GDM1 (cell line): Measurements from ENCODE around the gene FZD4.
"Not testable (repeated sequence)": the region's sequence is repeated elsewhere in the genome, so short reads cannot be mapped to it uniquely, and the experiment has no call there.

Experiments
- DNase-seq: peaks from one replicate; lab custom pipeline; 2025; lab: John Stamatoyannopoulos, UW

FZD4 gene

DNA sequence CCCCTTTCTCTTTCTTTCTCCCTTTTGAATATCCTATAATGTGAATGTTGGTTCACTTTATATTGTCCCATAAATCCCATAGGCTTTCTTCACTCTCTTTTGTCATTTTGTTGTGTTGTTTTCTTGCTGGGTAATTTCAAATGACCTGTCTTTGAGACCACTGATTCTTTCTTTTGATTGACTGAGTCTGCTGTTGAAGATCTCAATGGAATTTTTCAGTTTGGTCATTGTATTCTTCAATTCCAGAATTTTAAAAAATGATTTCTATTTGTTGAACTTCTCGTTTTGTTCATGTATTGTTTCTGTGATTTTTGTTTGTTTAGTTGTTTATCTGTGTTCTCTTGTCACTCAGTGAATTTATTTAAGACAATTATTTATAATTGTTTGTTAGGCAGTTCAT, 17.5 kb upstream of the FZD4 start:
- no peak for DNase-seq

DNA sequence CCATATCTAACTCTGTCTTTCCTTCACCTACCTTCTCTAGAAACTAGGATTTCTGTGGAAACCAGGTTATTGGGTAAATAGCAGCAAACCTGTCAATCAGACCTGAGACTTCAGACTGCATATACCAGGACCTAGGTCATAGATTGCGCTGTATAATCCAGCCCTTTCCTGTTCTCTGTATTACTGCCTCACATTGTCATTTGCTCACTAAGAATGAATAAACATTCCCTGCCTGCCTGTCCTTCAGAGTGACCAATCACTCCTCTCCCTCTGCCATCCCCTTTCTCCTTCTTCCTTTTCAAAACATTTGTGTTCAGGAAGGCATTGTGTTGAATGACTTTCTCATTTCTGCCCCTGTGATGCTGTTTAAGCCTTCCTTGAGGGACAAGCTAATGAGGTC, 14.1 kb upstream of the FZD4 start:
- no peak for DNase-seq

DNA sequence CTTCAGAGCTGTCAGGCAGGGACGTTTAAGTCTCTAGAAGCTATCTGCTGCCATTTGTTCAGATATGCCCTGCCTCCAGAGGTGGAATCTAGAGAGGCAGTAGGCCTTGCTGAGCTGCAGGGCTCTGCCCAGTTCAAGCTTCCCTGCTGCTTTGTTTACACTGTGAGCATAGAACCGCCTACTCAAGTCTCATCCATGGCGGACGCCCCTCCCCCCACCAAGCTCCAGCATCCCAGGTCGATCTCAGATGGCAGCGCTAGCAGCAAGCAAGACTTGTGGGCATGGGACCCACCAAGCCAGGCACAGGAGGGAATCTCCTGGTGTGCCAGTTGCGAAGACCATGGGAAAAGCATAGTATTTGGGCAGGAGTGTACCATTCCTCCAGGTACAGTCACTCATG, 12.4 kb upstream of the FZD4 start:
- not testable (repeated sequence) for DNase-seq

DNA sequence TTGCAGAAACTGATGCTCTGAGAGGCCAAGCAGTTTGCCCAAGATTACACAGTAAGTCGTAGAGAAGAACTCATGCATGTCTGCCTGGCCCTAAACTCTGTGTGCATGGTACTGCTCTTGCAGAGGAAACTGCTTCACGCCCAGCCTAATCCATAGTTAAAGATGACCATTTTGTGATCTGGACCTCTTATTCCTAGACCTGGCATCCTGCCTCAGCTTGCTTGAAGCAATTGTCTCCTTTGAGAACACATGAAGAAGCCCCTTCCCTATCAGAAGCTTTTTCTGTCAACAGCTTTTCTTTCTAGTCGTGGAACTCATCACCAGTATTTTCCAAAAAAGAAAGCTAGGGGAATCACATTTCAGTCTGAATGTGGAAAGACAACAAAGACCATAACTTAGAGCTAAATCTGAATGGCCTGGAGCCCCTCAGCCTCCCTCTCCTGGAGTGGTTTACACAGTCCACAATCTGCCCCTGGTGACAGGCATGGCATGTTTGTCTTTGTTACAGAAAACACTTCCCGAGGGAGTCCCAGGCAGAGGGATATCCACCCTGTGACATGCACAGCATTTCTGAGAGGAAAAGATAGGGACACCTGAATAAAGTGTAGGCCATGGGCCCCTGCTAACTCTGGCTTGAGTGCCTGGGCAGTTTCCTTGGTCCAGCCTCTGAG, 2.9 kb upstream of the FZD4 start:
- DNase-seq = no peak

DNA sequence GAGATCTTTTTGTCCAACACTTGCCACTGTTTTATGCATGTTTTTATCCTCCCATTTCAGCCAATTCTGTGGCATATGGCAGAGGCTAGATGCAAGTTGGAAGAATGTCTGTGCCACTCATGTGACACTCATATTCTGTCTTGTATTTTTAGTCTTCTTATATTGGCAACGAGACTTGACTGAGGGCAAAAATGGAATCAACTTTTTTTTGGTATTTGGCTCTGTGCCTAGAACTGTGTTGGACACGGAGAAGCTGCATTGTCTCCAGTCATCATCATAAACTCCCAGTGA, 1.7 kb upstream of the FZD4 start:
- DNase-seq = no peak

DNA sequence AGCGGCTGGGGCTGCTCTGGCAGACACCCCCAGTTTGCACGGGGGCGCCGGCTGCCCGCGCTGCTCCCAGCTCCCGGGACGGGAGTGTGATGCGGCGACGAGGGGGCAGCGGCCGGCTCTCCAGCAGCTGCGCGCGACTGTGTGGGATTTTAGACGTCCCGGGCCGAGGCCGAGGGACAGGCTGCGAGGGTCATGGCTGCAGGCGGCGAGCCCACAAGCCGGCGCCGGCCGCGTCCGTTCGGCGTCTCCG, 159 bp downstream of the FZD4 start:
- no peak for DNase-seq

DNA sequence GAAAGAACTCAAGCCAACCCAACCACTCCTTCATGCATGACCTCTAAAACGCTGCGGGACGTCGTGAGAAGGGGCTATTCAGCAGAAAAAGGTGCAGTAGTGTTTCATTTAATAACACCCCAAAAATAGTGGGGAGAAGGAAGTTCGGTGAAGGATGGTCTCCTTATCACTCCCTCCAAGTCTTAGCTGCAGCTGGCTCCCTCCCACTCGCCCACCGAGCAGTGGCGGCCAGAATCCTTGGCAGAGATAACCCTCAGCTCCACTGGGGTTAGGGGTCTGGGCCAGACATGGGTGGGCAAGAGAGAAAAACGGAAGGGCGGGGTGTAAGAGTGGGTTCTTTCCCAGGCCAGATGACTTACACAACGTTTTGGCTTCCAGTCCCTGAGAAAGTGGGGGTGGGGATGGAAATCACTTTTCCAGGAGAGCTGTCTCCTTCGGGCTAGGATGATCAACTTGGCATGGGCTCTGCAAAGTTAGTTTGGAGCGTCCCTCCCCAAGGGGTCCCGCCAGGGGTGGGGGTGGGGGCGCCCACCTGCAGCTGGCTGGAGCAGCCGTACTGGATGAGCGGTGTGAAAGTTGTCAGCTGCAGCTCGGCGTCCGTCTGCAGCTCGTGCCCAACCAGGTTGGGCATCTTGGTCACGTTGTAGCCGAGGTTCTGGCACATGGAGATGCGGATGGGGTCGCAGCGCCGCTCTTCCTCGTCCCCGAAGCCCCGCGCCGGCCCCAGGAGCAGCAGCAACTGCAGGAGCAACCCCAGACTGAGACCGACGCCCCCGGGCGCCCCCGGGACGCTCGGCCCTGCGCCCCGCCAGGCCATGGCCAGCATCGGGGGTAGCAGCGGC, 705 bp downstream of the FZD4 start:
- DNase-seq = no peak

DNA sequence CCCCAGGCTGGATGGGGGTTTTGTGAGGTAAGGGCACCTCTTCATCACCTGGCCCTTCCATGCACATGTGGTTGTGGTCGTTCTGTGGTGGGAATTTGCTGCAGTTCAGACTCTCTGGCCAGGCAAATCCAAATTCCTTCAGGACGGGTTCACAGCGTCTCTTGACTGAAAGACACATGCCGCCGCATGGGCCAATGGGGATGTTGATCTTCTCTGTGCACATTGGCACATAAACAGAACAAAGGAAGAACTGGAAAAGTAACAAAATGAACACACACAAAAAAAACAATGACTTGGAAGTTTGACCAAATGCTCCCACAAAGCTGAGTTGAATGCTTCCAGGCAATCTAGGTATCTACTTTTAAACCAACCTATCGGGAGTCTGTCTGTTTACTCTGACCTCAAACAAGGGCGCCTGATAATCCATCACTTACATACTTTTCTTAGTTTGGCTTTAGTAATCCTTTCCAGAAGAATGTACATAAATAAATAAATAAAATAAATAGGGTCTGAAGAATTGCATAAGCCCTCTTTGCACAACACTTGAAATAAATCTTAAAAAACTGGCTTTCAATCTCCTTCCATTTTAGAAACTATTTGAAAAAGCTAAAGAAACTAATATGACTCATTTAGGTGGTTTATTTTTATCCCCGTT, 2.8 kb downstream of the FZD4 start:
- no peak for DNase-seq

DNA sequence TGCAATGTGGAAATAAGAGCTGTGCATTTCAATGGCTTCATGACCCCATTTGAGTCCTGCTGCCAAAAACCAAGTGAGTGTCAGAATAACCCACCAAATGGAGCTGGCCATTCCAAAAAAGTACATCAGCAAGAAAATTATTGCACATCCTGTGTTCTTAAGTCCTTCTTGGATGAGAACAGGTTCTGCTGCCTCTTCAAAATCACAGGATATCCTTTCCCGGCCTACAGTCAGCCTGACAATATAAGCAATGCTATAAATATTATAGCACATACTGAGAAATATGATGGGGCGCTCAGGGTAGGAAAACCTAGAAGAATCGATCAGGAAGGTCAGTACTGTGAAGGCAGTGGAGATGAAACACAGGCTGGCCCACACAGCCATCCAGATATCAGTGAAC, 3.5 kb downstream of the FZD4 start:
- DNase-seq = no peak

DNA sequence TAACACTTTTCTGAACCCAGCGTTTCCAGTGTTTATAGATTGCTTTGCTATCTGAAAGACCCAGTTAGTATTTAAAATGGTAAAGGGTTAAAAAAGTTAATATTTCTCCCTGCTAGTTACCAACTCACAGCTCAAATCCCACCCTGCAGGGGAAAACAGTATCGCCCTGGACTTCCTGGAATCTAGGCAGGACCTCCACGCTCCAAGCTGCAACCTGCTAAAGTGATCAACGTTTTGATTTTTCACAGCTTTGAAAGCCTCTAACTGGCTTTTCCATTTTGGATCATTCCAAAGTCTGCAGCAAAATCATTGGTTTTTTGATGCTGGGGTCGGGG, 4.6 kb downstream of the FZD4 start:
- DNase-seq = no peak

DNA sequence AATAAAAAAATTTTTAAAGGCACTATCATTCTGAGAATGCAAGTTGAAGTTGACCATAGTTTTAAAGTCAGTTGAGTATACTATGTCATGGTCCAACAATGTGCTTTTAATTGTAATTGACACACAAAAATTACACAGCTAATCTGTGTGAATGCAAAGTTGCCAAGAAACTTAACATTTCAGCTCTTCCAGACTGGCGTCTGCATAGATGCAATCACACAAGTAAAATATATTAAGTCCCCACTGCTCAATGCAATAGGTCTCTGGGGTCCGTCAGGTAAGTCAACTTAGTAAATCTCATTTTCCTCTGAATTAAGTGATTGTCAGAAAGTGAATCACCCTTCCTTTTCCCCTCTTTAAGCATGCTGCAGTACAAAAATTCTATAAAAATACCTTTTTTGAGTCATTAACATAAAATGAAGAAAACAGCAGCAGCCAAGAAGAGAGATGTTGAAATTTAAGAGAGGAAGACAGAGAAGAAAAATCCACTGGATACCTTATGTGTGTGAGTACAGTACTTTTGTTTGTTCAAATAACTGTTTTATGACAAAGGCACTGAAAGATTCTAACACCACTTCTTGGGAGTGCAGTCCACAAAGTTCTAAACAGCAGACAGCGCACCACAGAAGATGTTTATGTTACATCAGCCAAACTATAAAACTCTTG, 5.1 kb downstream of the FZD4 start:
- DNase-seq = no peak

DNA sequence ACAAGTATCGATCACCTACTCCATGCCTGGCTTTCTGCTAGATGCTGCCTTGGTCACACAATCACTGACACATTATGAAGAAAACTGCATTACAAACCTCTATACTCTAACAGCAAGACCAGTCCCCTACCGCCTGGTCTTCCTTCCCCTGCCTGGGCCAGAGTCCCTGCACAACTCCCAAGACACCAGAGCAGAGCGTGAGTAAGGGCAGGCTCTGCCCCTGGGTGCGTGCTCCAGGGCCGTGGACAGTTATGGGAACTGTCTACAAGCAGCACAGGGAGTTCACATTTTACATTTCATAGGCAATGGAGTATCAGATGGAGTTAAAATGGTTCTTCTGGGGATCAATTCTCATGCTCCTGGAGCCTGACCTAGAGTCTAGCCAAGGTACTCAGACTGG, 6.5 kb downstream of the FZD4 start:
- no peak for DNase-seq

DNA sequence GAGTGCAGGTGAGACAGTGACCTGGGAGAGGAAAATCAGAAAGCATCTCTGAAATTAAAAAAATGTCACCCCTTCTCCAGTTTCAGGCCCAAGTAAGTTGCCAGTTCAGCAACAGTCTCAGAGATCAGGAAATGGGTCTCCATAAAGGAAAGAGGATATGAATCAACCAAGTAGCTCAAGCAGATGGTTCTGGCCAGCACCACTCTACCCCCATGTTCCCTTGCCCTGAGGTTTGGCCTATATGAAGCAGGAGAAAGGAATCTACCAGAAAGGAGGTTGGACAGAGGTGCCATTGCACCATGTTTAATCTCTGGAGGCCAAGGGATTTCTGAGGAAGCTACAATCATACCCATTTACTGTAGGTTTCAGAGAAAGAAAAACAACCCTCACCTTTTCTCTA, 7.7 kb downstream of the FZD4 start:
- no peak for DNase-seq

DNA sequence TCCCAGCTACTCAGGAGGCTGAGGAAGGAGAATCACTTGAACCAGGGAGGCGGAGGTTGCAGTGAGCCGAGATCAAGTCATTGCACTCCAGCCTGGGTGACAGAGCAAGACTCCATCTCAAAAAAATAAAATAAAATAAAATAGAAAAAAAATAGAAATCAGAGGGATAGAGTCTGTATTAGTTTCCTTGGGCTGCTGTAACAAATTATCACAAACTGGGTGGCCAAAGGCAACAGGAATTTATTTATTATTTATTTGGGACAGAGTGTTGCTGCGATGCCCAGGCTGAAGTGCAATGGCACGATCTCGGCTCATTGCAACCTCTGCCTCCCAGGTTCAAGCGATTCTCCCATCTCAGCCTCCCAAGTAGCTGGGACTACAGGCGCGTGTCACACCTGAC, 11.7 kb downstream of the FZD4 start:
- DNase-seq = not testable (repeated sequence)

DNA sequence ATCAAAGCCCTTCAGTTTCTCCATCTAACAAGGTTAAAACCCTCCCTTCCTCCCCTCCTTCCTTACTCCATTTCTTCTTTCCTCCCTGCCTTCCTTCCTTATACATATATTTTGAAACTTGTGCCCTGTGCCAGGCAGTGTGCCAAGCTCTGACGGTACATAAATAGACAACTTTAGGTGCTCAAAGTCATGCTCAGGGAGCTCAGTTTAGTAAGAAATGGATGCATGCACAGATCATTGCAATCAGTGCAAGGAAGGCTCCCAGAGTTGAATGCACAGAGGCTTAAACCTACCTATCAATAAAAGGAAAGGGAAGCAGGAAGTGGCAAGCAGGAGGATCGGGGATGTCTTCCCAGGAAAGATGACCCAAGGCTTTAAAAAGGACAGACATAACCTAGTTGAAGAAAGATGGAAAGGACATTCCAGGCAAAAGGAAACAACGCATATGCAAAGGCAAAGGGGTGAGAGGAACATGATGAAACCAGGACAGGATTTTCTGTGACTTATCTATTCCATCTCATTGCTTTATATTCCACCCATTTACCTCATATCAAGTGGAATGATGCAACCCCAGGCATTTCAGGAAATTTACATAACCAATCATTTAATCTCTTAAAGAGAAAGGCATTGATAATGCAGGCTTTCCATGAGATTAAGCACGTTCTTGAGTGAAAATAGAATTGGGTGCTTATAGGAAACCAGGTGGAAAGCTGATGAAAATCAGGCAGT, 13.2 kb downstream of the FZD4 start:
- no peak for DNase-seq

DNA sequence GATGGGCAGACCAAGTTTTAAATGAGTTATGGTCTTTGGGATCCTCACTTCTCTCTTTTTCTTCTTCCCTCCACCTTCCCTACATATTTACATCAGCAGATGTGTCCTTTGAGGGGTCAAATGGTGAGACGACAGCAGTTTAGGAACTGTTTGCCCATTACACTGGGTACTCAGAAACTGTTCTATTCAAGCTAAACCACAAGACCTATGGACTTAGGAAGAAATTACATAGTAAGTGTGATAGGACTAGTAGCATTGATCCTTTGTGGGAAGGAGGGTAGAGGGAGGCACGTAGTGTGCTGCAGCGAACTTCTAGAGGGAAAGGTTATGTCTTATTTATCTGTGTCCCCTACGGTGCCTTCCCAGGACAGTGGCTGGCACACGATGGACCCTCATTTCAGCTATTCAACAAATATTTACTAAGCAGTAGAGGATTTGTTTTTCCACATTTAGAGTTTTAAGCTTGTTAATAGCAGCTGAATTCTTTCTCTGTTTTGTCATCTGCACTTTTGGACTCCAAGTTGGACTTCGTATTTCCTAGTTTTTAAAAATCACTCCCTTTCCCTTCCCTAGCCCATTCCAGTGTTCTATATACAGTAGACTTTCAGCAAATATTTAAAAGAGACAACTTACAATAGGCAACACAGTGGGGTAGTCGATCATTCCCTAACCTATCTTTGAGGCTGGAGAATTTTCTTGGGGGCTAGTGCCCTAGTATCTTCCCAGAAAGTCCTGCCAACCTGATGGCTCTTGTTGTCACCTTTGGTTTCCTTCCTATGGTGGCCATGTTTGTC, 13.9 kb downstream of the FZD4 start:
- no peak for DNase-seq

DNA sequence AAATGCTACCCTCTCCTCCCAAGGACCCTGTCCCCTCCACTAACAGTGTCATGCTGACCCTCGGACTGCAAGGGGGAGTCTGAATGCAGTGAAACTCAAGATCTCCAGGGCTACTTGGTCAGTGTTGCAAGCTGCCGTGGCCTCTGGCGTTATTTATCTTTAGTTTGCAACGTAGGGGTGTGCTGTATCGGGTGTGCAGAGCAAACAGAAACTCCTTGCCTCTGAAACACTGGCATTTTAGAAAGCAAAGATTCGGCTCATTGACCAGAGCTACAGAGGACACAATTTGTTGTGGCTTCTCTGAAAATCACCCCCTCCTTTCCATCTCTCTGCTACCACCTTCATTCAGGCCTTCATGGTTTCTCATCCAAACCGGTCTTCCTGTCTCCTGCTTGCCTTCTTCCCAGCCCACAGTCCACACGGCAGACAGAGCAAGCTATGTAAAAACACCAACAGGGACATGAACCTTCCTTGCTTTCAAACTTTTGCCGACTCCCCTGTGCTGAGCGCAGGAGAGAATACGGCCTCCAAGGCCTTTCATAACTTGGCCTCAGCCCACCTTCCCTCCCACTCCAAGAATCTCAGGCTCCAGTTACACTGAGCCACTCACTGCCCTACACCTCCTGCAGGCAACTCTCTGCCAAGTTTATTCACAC, 14.9 kb downstream of the FZD4 start:
- DNase-seq = no peak

DNA sequence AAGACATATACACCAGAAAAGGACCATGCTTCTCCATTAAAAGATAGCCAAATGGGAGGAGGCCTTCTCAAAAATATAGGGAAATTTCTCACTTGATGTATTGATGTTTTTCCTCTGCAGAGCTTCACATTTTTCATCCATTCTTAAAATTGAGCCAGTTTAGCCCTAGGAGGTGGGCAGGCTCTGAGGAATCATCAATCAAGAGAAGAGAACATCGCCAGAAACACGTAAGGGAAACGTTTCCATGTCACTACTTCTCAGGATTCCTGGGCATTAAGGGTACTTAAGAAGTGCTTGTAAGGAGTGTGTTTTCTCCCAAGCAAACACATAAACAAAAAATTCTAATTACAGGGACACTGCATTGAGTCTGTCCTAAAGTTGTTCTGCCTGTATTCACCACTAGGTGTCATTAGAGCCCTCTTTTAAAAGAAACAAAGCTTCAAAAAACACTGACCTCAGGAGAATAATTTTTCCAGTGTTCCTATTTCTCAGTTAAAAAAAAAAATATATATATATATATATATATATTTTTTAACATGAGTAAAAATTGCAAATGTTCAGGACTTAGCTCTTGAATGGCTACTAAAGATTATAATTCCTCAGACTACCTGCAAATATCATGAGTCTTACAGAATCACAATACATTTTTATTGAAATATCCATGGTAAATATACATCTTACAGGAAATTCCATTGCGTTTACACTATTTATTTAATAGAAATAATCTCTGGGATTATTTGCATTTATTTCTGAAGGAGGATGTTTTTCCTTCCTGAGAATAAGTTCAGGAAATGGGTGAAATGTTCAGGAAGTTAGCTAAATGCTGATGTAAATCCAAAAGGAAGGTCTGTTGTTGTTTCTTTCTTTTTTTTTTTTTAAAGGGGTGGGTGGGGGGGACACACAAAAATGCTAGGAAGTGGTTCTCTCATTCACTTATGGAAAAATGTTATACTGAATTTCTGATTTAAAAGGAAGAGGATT, 16.0 kb downstream of the FZD4 start:
- no peak for DNase-seq

DNA sequence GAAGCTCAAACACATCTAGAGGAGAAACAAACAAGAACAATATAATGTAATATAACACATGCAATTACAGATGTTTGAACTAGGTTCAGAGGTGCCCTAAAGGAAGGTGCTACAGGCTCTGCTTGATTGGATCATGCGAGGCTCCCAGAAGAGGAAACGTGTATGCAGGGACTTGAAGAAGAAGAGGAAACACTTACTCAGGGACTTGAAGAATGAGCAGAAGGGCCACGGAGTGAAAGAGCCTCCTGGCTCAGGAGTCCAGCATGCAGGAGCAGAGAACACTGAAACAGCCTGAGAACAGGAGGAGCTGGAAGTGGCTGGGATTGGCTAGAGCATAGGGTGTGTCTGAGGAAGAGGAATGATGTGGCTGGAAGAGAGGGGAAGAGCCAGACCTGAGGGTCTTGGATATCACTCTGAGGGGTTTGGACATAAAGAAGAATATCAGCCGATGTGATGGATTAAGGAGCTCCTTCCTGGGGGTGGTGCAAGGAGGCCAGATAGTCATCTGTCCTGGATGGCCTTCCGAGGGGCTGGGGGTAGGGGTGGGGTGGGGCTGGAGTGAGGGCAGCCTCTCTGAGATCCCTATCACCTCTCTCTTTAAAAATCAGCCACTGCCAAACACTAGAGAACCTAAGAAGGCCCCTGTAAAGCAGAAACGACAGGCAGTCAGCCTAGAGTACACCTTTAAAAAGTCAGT, 16.8 kb downstream of the FZD4 start:
- no peak for DNase-seq
